GM18499 (cell line): Measurements from ENCODE around the gene ETV3L.
A peak's percentile ranks its signal among the peaks of the same experiment; 100 is the strongest.

ENCODE experiments used
- ATAC-seq: cut with Tn5 transposase; IDR thresholded peaks from one replicate; pipeline ENCODE4 v1.9.1; 2021; ENCODE audit warnings: moderate number of reproducible peaks; ENCODE audit not compliant: insufficient read depth, unreplicated experiment

ETV3L gene

GRCh38 chr1:157099633-157100009 is at the start of gene ETV3L:
Gene ETV3L (minus strand): TSS chr1:157099808. CDS start chr1:157099523, 285 bp downstream.
- ATAC-seq, result no peak

DNA sequence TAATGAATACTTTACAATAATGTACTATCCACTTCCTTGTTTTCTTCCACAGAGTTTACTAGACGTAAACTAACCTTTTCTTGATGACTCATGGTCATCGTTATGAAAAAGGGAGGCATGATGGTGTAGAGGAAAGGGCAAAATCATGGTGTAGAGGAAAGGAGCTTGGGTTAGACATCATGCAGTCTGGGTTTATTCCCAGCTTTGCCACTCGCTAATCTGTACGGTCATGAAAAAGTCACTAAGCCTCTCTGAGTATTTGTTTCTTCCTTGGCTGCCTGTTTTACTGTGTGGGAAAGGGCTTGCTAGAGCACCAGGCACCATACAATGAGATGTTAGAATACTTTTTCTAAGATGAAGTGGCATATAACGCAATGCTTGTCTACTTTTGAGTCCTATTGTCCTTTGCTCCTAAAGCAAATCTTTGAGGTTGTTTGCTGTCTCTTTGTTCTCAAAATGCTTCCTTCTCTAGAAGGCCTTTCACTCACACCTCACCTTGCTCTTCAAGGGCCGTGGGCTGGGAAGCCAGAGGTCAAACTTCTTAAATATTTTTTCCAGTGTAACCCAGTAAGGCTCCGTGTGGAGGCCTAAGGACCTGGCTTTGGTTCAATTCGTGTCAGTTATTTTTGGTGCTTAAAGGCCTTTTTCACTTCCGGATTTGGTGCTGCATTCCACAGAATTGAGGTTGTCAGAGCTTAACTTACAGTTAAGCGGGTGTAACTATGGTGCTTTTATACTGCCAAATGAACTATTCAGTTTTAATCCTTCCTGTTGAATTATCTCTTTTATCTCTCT is 48.5 kb upstream of the ETV3L start:
- no peak for ATAC-seq

GRCh38 chr1:157147037-157147436 is 47.4 kb upstream of the ETV3L start:
- no peak for ATAC-seq

DNA sequence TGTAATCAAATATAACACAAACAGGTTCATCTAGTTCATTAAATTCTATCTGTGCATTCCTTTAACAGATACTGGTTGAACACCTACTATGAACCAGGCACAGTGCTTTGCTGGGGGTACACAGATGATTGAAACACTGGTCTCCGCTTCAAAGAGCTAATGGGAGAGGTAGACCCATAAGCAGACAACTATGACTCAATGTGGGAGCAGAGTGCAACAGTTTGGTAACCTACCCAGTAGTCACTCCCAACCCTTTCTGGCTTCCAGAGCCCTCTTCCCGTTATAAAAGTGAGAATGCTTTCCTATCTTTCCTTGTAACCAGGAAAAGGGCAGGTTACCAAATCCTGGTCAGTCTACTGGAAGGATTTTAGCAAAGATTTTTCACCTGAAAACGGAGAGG is 46.6 kb upstream of the ETV3L start:
- no peak for ATAC-seq

- no peak for ATAC-seq
These were observed 45.5 kb upstream of the ETV3L start for GRCh38 chr1:157145076-157145475.

DNA sequence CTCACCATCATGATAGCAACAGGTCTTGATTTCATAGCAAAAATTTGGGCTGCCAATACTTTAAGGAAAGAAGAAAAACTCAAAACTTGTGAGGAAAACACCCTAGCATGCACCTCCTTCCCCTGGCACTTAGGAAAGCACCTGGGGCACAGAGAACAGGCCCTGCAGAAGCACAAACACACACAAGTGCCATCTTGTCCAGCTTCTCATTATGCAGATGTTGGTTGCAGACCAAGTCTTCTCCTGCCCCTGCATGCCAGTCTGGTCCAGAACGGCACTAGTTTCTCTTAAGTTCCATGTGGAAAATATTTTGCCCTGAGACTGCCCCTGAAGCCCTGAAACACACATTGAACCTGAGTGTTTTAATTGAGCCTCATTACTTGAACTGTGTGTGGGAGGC is 44.9 kb upstream of the ETV3L start:
- no peak for ATAC-seq

DNA sequence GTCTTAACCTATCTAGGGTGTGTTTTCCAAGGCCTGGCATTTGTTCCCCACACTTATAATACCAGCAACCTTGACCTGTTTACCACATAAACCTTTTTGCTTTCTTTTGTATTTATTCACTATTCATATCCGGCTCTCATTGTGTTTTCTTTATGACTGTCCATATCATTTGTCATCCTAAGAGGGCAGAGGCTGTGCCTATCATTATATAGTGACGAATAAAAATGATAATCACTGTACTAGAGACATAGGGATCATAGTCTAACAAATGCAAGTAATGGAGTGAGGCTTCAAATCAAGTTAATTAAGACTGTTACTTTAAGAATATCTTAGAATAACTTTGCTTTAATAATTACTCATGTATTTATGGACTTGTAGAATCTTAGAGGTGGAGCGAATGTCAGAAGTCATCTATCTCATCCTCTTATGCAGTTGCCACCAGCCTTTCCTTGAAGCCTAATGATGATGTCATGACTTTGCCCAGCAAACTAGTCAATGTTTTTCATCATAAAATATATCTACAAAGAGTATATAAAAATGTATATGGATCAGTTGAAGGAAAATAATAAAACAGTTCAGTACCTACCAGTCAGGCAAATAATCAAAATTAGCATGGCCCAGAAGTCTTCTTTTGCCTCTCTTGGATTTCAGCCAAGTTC is 43.3 kb upstream of the ETV3L start:
- no peak for ATAC-seq

- no peak for ATAC-seq
These were observed 42.6 kb upstream of the ETV3L start for GRCh38 chr1:157142201-157142600.

DNA sequence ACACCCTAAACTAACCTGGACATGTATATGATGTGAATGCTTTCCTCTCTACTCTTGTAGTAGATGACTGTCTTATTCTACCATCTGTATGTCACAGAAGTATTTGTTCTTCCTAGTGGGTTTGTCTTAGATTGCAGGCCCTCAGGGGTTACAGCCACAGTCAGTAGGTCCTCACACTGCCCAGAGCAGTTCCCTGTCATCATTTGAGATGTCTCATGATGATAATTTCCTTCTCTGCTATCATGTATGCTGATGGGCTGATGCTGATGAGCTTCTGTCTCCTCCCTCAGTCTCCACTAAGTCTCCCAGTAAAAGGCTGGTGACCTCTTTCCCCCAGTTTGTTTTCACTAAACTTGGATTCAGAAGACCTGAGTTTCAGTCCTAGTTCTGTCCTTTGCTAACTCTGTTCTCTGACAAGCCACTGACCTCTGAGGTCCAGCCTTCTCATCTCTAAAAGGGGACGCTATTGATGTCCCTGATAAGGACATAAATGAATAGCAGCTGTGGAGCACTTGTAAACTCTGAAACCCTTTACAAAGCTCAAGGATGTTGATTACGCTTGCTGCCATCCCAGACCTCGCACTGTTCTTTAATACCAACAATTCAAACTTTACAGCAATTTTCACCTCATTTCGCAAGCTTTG is 41.7 kb upstream of the ETV3L start:
- no peak for ATAC-seq

DNA sequence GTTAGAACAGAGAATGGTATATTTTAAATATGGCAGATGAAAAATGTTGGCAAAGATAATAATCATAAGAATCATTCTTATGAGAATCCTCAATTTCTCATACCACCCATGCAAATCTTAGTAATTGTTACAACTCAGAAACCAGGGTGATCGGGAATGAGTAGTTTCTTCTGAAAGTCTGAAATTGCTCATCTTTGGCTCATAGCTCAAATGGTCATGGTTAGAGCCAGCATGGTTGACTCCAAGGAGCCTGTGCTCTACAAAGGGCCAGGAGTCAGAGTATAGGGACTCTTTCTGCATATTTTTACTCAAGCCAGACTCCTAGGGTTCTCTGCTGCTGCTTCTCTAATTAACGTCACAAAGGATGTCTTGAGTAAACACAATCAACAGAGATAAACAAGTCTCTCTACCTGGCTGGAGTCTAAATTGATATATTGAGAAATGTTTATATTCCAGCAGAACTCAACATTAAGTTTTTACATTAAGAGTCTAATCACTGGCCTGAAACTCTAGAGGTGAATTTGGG is 40.5 kb upstream of the ETV3L start:
- ATAC-seq, result no peak

DNA sequence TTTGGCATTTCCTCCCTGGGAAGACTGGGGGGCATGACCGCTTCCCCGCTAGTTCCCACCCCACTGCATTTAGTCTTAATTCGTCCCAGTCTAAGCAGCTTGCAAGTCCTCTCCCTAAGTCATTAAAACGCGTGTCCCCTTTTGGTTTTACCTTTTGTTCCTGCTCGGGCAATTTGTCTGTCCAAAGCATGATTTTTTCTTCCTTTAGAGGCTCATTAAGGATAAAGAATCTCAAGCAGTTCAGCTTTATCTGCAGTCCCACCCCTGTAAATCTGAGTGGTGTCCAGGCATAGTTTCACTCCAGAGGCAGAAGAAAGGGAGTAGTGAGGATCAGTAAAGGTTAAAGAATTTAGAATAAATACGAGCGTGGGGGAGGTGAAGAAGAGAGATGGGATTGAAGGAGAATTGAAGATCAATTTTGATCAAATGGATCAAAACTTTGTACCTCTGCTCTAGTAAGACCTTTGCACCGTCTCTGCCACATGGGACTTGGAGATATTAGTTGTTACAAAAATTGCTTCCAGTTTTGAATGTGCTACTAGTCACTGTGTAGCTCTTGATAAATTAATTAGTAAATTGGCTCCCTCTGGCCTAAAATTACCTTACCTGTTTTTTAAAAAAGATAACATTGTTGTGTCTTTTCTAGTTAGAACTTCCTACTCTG is 39.6 kb upstream of the ETV3L start:
- no peak for ATAC-seq

DNA sequence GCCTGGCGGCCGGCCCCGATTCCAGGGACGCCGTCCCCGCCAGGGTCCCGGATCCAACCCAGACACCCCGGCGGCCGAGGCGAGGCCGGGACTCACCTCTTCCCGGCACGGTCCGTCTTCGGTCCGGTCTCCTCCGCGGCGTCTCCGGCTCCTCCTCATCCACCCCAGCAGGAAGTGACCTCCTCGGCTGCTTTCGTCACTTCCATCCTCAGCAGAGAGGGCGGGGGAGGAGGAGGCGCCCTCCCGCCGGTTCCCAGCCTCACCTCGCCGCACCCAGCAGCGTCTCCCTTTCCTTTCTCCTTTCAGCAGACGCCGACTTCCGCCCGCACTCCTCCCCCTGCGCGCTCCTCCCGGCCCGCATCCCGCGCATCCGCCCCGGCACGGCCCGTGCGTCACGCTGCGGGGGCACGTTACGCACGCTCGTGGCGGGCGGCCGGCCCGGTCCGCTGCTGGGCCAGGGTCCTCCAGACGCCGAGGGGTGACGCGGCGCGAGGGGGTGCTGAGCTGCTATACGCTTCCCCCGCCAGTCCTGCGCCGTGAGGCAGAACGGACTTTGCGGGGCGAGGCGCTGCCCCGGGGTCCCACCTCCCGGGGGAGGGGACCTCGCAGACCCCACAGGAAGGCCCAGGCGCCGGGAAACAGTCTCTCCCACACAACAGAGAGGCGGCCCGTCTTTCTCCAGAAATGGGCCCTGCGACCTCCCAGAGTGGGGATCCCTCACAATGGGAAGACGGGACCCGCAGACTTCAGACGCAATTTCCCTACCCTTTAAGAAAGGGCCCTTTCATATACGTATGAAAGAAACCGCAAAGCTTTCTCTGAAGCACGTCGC is 38.8 kb upstream of the ETV3L start, which contains the start of gene ETV3:
ETV3 (minus strand) TSS at position 176 of the 832 bp plus-strand sequence. CDS start 2,043 bp downstream, outside the sequence.
- peak; percentile 61 for ATAC-seq

DNA sequence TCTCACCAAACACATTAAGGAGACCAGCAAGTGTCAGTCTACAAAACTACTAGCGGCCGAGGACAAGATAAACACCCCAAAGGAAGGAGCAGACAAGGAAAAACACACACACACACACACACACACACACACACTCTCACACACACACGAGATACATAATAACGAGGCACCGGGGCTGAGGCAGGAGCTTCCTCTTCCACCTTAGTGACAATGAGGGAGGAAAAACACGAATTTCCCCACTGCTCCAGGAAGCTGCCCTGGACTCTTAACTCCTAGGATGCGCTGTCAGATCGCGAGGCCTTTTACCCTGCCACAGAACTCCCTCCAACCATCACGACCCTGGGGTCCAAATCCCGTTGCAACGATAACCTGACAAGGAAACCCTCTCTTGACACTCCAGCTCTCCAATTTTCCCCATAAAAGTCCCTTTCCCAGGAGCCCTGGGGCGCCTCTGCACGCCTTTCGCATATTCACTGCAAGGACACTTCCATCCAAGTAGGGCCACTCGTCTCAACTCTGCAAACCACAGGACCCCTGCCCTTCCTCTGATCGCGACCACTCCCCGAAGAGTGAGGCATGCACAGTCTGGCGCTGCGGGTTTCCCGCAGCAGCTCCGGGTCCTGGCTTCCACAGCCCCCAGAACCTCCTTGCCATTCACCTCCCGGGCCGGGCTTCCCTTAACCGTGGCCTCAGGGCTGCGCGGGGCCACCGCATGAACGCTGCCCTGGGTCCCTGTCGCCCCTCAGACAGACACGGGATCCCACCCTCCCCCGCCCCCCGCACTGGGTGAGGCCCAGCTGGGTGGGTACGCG is 38.0 kb upstream of the ETV3L start:
- ATAC-seq, result no peak

DNA sequence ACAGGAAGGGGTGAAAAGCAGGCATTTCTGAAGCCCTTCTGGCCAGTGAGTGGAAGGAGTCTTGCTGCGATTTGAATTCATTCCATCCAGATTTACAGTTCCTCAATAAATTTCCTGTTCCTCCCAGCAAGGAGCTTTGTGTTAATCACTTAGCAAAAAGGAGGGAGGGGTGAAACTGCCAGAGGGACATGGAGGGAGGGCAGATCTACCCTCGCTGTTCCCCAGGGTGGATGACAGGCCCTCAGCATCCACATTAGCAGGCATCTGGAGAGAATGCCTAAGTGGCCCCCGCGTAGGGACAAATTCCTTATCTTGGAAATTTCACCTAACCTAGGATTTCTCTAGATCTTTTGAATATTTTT is 37.4 kb upstream of the ETV3L start:
- ATAC-seq, result no peak

DNA sequence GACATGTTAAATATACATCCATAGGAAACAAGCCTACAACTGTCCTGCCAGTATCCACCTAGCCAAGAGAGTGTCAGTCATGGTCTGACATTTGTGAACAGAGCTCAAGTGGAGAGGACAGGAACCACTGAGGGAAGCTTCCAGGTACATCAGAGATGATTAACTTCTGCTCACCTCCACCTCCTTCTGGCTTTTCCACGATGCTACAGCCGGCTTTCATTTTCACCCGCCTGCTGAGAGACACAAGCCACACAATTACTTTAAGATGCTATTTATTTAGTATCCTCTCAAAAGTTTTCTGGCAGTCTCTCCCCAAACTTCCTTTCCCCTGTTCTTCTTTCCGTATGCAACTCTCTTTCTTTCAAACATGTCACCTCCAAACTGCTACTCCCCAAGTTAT is 36.5 kb upstream of the ETV3L start:
- no peak for ATAC-seq

DNA sequence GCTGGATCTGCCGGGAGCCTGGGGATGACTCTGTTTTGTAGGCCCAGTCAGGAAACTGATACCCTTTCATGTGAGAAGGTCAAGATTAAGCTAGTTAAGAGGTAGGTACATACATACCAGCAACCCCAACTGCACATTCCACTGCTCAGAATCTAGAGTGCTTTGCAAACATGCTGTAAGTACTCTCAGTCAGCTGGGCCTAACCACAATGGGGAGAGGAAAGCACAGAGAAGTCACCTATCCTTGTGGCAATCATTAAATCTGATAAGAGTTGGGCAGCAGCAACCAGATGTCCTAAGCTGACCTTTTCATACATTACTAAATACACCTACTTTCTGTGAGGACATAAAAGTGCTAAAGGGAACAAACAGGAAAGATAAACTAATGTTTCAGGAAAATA is 36.0 kb upstream of the ETV3L start:
- ATAC-seq, result no peak

DNA sequence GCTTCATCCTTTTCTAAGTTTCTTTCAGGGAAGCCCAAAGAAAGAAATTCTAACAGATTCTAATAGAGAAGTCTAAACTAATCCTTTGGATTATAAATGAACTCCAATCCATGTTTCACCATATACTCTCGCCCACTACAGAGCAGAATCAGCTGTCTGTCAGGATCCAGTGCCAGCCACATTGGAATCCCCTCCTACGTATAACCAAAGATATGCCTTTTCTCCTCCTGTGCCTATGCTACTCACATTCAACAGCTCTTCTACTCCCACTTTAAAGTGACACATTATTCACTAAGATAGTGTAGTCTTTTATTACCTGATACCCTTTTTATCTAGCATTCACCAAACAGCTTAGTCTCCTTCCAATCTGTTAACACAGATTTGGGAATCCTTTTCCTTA is 35.5 kb upstream of the ETV3L start:
- no peak for ATAC-seq

DNA sequence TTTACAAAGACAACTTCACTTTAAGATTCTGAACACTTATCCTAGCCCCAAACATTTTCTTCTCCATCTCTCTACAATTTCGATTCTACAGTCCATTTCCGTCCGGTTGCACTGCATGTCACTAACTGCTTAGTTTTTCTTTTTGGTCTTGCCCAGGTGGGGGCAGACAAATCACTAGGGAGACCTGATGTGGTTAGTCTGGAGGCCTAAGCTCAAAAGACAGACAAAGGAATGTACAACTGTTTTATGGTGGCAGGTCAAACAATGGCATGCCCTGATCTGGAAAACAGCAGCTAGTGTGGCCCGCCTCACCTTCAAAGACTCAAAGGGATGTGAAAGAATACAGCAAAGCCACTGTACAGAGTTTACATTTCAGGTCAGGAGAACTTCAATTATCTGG is 34.8 kb upstream of the ETV3L start:
- ATAC-seq, result no peak

- no peak for ATAC-seq
These were observed 33.8 kb upstream of the ETV3L start for GRCh38 chr1:157133426-157133825.
